GM19240 (cell line): ENCODE results near the gene CADM1.

ENCODE experiments used
- DNase-seq: peaks from one replicate; pipeline ENCODE4 v3.0.0; 2011; ENCODE audit warnings: low spot score; ENCODE audit not compliant: insufficient read length

The CADM1 gene

GRCh38 chr11:115128226-115128625 lies 376.0 kb downstream of the CADM1 start:
- no peak for DNase-seq

GRCh38 chr11:115127790-115128189 lies 376.4 kb downstream of the CADM1 start:
- no peak for DNase-seq

GRCh38 chr11:115126515-115127208 lies 377.6 kb downstream of the CADM1 start:
- DNase-seq = no peak

- DNase-seq = no peak
Measured at GRCh38 chr11:115126092-115126491, 378.1 kb downstream of the CADM1 start.

GRCh38 chr11:115124786-115125185 lies 379.4 kb downstream of the CADM1 start:
- no peak for DNase-seq

GRCh38 chr11:115123641-115124040 lies 380.6 kb downstream of the CADM1 start:
- DNase-seq = no peak

- DNase-seq = no peak
Measured at GRCh38 chr11:115122274-115122673, 381.9 kb downstream of the CADM1 start.
